NCI-H1694 (cell line): ENCODE measurements around the gene PEX14.

Experiments
- DNase-seq: peaks from one replicate; lab custom pipeline; 2025; lab: John Stamatoyannopoulos, UW

Gene PEX14

GRCh38 chr1:10520497-10520896 is 45.7 kb downstream of the PEX14 start:
- DNase-seq: no peak

GRCh38 chr1:10520952-10521351 is 46.2 kb downstream of the PEX14 start:
- DNase-seq: no peak

GRCh38 chr1:10521537-10522157 is 46.9 kb downstream of the PEX14 start:
- no peak for DNase-seq

- no peak for DNase-seq
Measured at GRCh38 chr1:10522322-10522860, 47.6 kb downstream of the PEX14 start.

- DNase-seq: no peak
Measured at GRCh38 chr1:10525208-10525607, 50.5 kb downstream of the PEX14 start.

- no peak for DNase-seq
Measured at GRCh38 chr1:10528066-10529014, 53.6 kb downstream of the PEX14 start.

GRCh38 chr1:10529091-10529490 is 54.3 kb downstream of the PEX14 start:
- DNase-seq: no peak

GRCh38 chr1:10529765-10530164 is 55.0 kb downstream of the PEX14 start:
- no peak for DNase-seq

- no peak for DNase-seq
Measured at GRCh38 chr1:10530281-10530740, 55.6 kb downstream of the PEX14 start.

GRCh38 chr1:10530756-10531495 is 56.2 kb downstream of the PEX14 start:
- DNase-seq: no peak

- DNase-seq: no peak
Measured at GRCh38 chr1:10532362-10532761, 57.6 kb downstream of the PEX14 start.

- DNase-seq: no peak
Measured at GRCh38 chr1:10534519-10534918, 59.8 kb downstream of the PEX14 start.

GRCh38 chr1:10536133-10536770 is 61.5 kb downstream of the PEX14 start:
- no peak for DNase-seq

- no peak for DNase-seq
Measured at GRCh38 chr1:10537082-10537766, 62.5 kb downstream of the PEX14 start.

- no peak for DNase-seq
Measured at GRCh38 chr1:10538646-10539355, 64.1 kb downstream of the PEX14 start.

- DNase-seq: no peak
Measured at GRCh38 chr1:10539411-10540043, 64.8 kb downstream of the PEX14 start.

- no peak for DNase-seq
Measured at GRCh38 chr1:10540277-10541005, 65.7 kb downstream of the PEX14 start.

- DNase-seq: no peak
Measured at GRCh38 chr1:10541286-10541685, 66.5 kb downstream of the PEX14 start.

GRCh38 chr1:10544239-10544638 is 69.5 kb downstream of the PEX14 start:
- DNase-seq: no peak
